HL-60/S4 treated with phorbol 12-myristate 13-acetate at 8.2 ng/mL for 4 days and 3 days (cell line): ENCODE measurements around the gene EXOC5.

ENCODE experiments used
- in situ Hi-C: fragments of 300-500 bp; cut with MboI; formaldehyde crosslinking; loops from 2 replicates; pipeline ENCODE4 v1.15.0; 2022; ENCODE audit warnings: low sequenced_read_pairs

EXOC5 gene

GRCh38 chr14:57169901-57170300, 98.8 kb downstream of the EXOC5 start:
- in situ Hi-C loops = no loop called here

- in situ Hi-C loops = no loop called here
Observed at GRCh38 chr14:57168138-57168679, 100.5 kb downstream of the EXOC5 start.

- in situ Hi-C loops = no loop called here
Observed at GRCh38 chr14:57161583-57162234, 107.0 kb downstream of the EXOC5 start.

GRCh38 chr14:57160333-57160732, 108.4 kb downstream of the EXOC5 start:
- in situ Hi-C loops = no loop called here

DNA sequence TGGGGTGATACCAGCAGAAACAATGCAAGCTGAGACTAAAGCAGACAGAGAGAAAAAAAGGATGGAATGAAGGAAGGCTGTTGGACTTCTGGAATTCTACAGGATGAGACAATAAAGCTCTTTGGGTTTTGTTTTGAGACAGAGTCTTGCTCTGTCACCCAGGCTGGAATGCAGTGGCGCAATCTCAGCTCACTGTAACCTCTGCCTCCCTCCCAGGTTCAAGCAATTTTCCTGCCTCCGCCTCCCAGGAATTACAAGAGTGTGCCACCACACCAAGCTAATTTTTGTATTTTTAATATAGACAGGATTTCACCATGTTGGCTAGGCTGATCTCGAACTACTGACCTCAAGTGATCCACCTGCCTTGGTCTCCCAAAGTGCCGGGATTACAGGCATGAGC, 115.4 kb downstream of the EXOC5 start:
- in situ Hi-C loops = no loop called here
